IMR-90 (cell line): ENCODE results near the gene CELF5. TPM values are rescaled to one million over a fixed set of nuclear protein-coding genes. Genes with fewer than 3 reads are reported as not detected.

Experiments used
- ATAC-seq: fragments of 200-7000 bp; cut with Tn5 transposase; 2 replicates; pipeline ENCODE4 v1.9.1; 2020; ENCODE audit warnings: low read depth, mild to moderate bottlenecking, moderate library complexity
- BruUV-seq: library from RNA; stranded (reverse); fragments of 400-500 nt; replicated peaks from 2 replicates; lab custom pipeline; 2021; lab: Mats Ljungman, UMichigan
- CTCF ChIA-PET: fragments of 300-600 bp; formaldehyde crosslinking; extraction: SDS; loops from one replicate; lab custom pipeline; 2021; ENCODE audit warnings: antibody characterized with exemption; lab: Yijun Ruan, JAX
- POLR2A ChIA-PET: fragments of 300-600 bp; sonication (Branson Sonifier 250); formaldehyde crosslinking; loops from one replicate; lab custom pipeline; 2022; ENCODE audit warnings: antibody characterized with exemption; ENCODE audit not compliant: unreplicated experiment; lab: Charles Lee
- DNase-seq: peaks from one replicate; pipeline ENCODE4 v3.0.0; 2013
- H2AFZ ChIP-seq: replicated peaks from 2 replicates; pipeline ENCODE3; 2013; ENCODE audit warnings: low read length, mild to moderate bottlenecking; ENCODE audit not compliant: poor library complexity
- H2AK5ac ChIP-seq: 2 replicates; pipeline ENCODE4 v1.6.1; 2013; ENCODE audit warnings: low read depth, low read length, inconsistent platforms
- H2AK9ac ChIP-seq: replicated peaks from 2 replicates; pipeline ENCODE3; 2013; ENCODE audit warnings: mild to moderate bottlenecking, low read depth, low read length, moderate library complexity; ENCODE audit not compliant: poor library complexity
- H2BK120ac ChIP-seq: 2 replicates; pipeline ENCODE4 v1.6.1; 2013; ENCODE audit warnings: low read depth, low read length, inconsistent platforms
- H2BK15ac ChIP-seq: 3 replicates; pipeline ENCODE4 v1.6.1; 2013; ENCODE audit warnings: low read depth, low read length, inconsistent platforms
- H2BK20ac ChIP-seq: 2 replicates; pipeline ENCODE4 v1.6.1; 2013; ENCODE audit warnings: low read depth, mild to moderate bottlenecking, inconsistent platforms, low read length, moderate library complexity
- H2BK5ac ChIP-seq: 2 replicates; pipeline ENCODE4 v1.6.1; 2013; ENCODE audit warnings: mild to moderate bottlenecking, low read depth, low read length, inconsistent platforms; ENCODE audit not compliant: poor library complexity, severe bottlenecking
- H3K14ac ChIP-seq: replicated peaks from 2 replicates; pipeline ENCODE4 v1.6.1; 2013; ENCODE audit warnings: low read depth, low read length, inconsistent platforms
- H3K18ac ChIP-seq: 2 replicates; pipeline ENCODE4 v1.6.1; 2013; ENCODE audit warnings: low read depth, low read length, control low read depth
- H3K23ac ChIP-seq: 2 replicates; pipeline ENCODE4 v1.6.1; 2013; ENCODE audit warnings: low read depth, low read length, inconsistent platforms
- H3K27ac ChIP-seq: 2 replicates; pipeline ENCODE4 v1.5.1; 2013; ENCODE audit warnings: mild to moderate bottlenecking, control low read depth, low read length; ENCODE audit not compliant: insufficient read depth
- H3K27me3 ChIP-seq: 2 replicates; pipeline ENCODE4 v1.6.1; 2013; ENCODE audit warnings: low read length; ENCODE audit not compliant: control insufficient read depth, insufficient read depth
- H3K36me3 ChIP-seq: 2 replicates; pipeline ENCODE4 v1.6.1; 2013; ENCODE audit warnings: low read length, mixed read lengths; ENCODE audit not compliant: control insufficient read depth, insufficient read depth
- H3K4ac ChIP-seq: 2 replicates; pipeline ENCODE4 v1.6.1; 2013; ENCODE audit warnings: low read depth, low read length, inconsistent platforms
- H3K4me1 ChIP-seq: 2 replicates; pipeline ENCODE4 v1.6.1; 2013; ENCODE audit warnings: low read length, mixed read lengths; ENCODE audit not compliant: control insufficient read depth, insufficient read depth
- H3K4me2 ChIP-seq: 2 replicates; pipeline ENCODE4 v1.6.1; 2013; ENCODE audit warnings: low read depth, mild to moderate bottlenecking, control low read depth, low read length, moderate library complexity
- H3K4me3 ChIP-seq: 2 replicates; pipeline ENCODE4 v1.5.1; 2013; ENCODE audit warnings: low read depth, mild to moderate bottlenecking, control low read depth, low read length, moderate library complexity; ENCODE audit not compliant: insufficient read depth
- H3K56ac ChIP-seq: 2 replicates; pipeline ENCODE4 v1.6.1; 2013; ENCODE audit warnings: low read length, inconsistent platforms; ENCODE audit not compliant: insufficient read depth; ENCODE audit errors: extremely low read depth
- H3K79me1 ChIP-seq, 2 experiments: 2 replicates each; pipeline ENCODE4 v1.6.1; 2013; ENCODE audit warnings: low read length in 2 of 2, inconsistent platforms in 1 of 2, low read depth in 1 of 2
- H3K9ac ChIP-seq: 2 replicates; pipeline ENCODE4 v1.6.1; 2013; ENCODE audit warnings: low read depth, low read length, control low read depth
- H3K9me1 ChIP-seq: 2 replicates; pipeline ENCODE4 v1.6.1; 2013; ENCODE audit warnings: low read length, inconsistent platforms; ENCODE audit not compliant: insufficient read depth
- H3K9me3 ChIP-seq: 2 replicates; pipeline ENCODE4 v1.6.1; 2013; ENCODE audit warnings: low read length; ENCODE audit not compliant: control insufficient read depth, insufficient read depth
- H4K20me1 ChIP-seq: 2 replicates; pipeline ENCODE4 v1.6.1; 2013; ENCODE audit warnings: low read length, inconsistent platforms; ENCODE audit not compliant: insufficient read depth
- H4K5ac ChIP-seq: 2 replicates; pipeline ENCODE4 v1.6.1; 2013; ENCODE audit warnings: mild to moderate bottlenecking, low read depth, low read length, control low read depth
- H4K8ac ChIP-seq, 2 experiments: 2 replicates each; pipeline ENCODE4 v1.6.1; 2013; ENCODE audit warnings: low read depth in 2 of 2, low read length in 2 of 2, control low read depth in 1 of 2, inconsistent platforms in 1 of 2
- H4K91ac ChIP-seq: 2 replicates; pipeline ENCODE4 v1.6.1; 2013; ENCODE audit warnings: low read depth, low read length, inconsistent platforms; ENCODE audit not compliant: insufficient read depth
- BHLHE40 ChIP-seq: fragments of 150-350 bp; IDR thresholded peaks from 2 replicates; pipeline ENCODE4 v1.6.1; 2016; ENCODE audit warnings: mild to moderate bottlenecking, low read depth, low read length
- CHD1 ChIP-seq: IDR thresholded peaks from 2 replicates; pipeline ENCODE4 v1.6.1; 2012; ENCODE audit warnings: low read depth, low read length, improper control_type of control experiment
- FOS ChIP-seq: fragments of 150-350 bp; IDR thresholded peaks from 2 replicates; pipeline ENCODE4 v1.6.1; 2016; ENCODE audit warnings: low read depth, low read length
- MAFK ChIP-seq: IDR thresholded peaks from 2 replicates; pipeline ENCODE4 v1.6.1; 2012; ENCODE audit warnings: low read depth, low read length, improper control_type of control experiment
- MAZ ChIP-seq: IDR thresholded peaks from 2 replicates; pipeline ENCODE4 v1.6.1; 2012; ENCODE audit warnings: low read depth, mild to moderate bottlenecking, low read length, improper control_type of control experiment, moderate library complexity, borderline replicate concordance
- MXI1 ChIP-seq: IDR thresholded peaks from 2 replicates; pipeline ENCODE4 v1.6.1; 2012; ENCODE audit warnings: low read depth, mild to moderate bottlenecking, low read length, moderate library complexity, borderline replicate concordance
- NFE2L2 ChIP-seq: fragments of 150-350 bp; IDR thresholded peaks from 2 replicates; pipeline ENCODE4 v1.6.1; 2016; ENCODE audit warnings: low read depth, mild to moderate bottlenecking, low read length
- RAD21 ChIP-seq: IDR thresholded peaks from 2 replicates; pipeline ENCODE4 v1.6.1; 2012; ENCODE audit warnings: low read length, improper control_type of control experiment
- RFX5 ChIP-seq: IDR thresholded peaks from 2 replicates; pipeline ENCODE4 v1.8.0; 2012; ENCODE audit warnings: low read depth, mild to moderate bottlenecking, low read length, moderate library complexity
- SMC3 ChIP-seq: fragments of 150-350 bp; IDR thresholded peaks from 2 replicates; pipeline ENCODE4 v1.6.1; 2016; ENCODE audit warnings: low read depth, mild to moderate bottlenecking, antibody characterized with exemption, low read length, moderate library complexity
- WGBS, 2 experiments: methylation state at CpG; one replicate each; pipeline versions ENCODE4 v1.1.5 to v1.1.7; 2013; ENCODE audit warnings: missing lambda C conversion rate in 2 of 2; ENCODE audit not compliant: insufficient read length in 1 of 2; ENCODE audit errors: extremely low coverage in 2 of 2; 5-methylcytosine and 5-hydroxymethylcytosine counted together
- dilution Hi-C: fragments of 300-500 bp; cut with HindIII; formaldehyde crosslinking; loops from one replicate; pipeline ENCODE4 v1.14.3; 2018; ENCODE audit warnings: low sequenced_read_pairs; ENCODE audit not compliant: unreplicated experiment
- in situ Hi-C: fragments of 300-500 bp; cut with MboI; formaldehyde crosslinking; loops from 3 replicates; pipeline ENCODE4 v1.14.3; 2019; ENCODE audit warnings: low sequenced_read_pairs, inconsistent platforms, mixed read lengths
- intact Hi-C: fragments of 100-400 bp; cut with micrococcal nuclease; formaldehyde crosslinking; loops from 2 replicates; pipeline ENCODE4 v1.10.0; 2022
- polyA plus RNA-seq, 3 experiments: library from polyadenylated mRNA; depleted of rRNA; stranded (reverse); fragments of >200 nt; gene quantifications; 2 replicates each; pipeline ENCODE4 v1.2.3, GENCODE V29; 2012; ENCODE audit warnings: low replicate concordance in 1 of 3
- total RNA-seq: library from RNA; depleted of rRNA; stranded (reverse); fragments of >200 nt; gene quantifications from 2 replicates; pipeline ENCODE4 v1.2.3, GENCODE V29; 2012
- TF ChIP-seq, protein P1 (sequence below): fragments of 150-350 bp; IDR thresholded peaks from 2 replicates; pipeline ENCODE4 v1.6.1; 2017; ENCODE audit warnings: mild to moderate bottlenecking, antibody characterized with exemption, low read length, low read depth
- TF ChIP-seq, protein P2 (sequence below): conservative IDR thresholded peaks from 2 replicates; pipeline ENCODE4 v1.5.1; 2012; ENCODE audit warnings: mild to moderate bottlenecking, low read depth, low read length, improper control_type of control experiment

The CELF5 gene
- total and polyA plus RNA-seq, 2 of the 4 experiments (the other 2 are of a cell fraction) = 0.02 TPM; not detected in 1

DNA sequence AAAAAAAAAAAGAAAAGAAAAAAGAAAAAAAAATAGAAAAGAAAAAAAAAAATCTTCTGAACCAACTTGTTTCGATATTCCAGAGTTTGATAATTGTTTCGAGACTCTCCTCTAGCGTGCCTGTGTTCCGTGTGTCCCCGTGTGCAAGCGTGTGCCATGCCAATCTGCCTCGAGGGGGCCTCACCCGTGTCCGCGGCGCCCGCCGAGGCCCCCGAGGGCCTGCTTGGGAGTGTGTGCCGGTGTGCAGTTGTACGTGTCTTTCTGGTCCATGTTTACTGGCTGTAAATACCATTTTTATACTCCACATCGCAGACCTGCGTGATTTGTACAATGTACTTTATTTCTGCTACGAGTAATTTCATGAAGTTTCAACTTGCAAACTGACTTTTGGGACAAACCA lies 72.0 kb downstream of the CELF5 start:
- H3K4ac ChIP-seq = no peak overlapping the region
- POLR2A ChIA-PET = no interaction called here
- dilution Hi-C loops = no loop called here
- H3K56ac ChIP-seq = no peak overlapping the region
- no peaks in the 10 kb centered on the region for H3K4me1 ChIP-seq
- BruUV-seq = no TSS peak
- H2BK120ac ChIP-seq = no peak overlapping the region
- no peak overlapping the region for H4K8ac ChIP-seq
- H3K18ac ChIP-seq = no peak overlapping the region
- 92% methylated on average over 5 of the region's 19 CpGs; no CpG with 5 or more reads in 1 of the 2 experiments for WGBS, 2 experiments
- no peaks in the 10 kb centered on the region for H3K9me1 ChIP-seq
- H3K9ac ChIP-seq = no peak overlapping the region
- no peak overlapping the region for H3K4me2 ChIP-seq
- in situ Hi-C loops = no loop called here
- no peak overlapping the region for H2BK20ac ChIP-seq
- ATAC-seq = no peak
- CTCF ChIA-PET = no interaction called here
- no peak overlapping the region for H2BK15ac ChIP-seq
- no peak overlapping the region for H3K27ac ChIP-seq
- H4K20me1 ChIP-seq = no peaks in the 10 kb centered on the region
- H2AK9ac ChIP-seq = no peak overlapping the region
- H3K27me3 ChIP-seq = peaks cover 34% of the 10 kb centered on the region
- H2BK5ac ChIP-seq = no peak overlapping the region
- H3K23ac ChIP-seq = no peak overlapping the region
- H2AK5ac ChIP-seq = no peak overlapping the region
- no peak overlapping the region for H2AFZ ChIP-seq
- H3K9me3 ChIP-seq = peaks cover 3% of the 10 kb centered on the region; the same call in 1 of the 2 replicates
- H3K4me3 ChIP-seq = no peak overlapping the region
- TF ChIP-seq MAZ (no peak), MXI1 (no peak), RAD21 (no peak), BHLHE40 (no peak), RFX5 (no peak), CHD1 (no peak), NFE2L2 (no peak), FOS (no peak), SMC3 (no peak), MAFK (no peak)
- TF ChIP-seq, protein P1, sequence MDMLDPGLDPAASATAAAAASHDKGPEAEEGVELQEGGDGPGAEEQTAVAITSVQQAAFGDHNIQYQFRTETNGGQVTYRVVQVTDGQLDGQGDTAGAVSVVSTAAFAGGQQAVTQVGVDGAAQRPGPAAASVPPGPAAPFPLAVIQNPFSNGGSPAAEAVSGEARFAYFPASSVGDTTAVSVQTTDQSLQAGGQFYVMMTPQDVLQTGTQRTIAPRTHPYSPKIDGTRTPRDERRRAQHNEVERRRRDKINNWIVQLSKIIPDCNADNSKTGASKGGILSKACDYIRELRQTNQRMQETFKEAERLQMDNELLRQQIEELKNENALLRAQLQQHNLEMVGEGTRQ = no peak
- TF ChIP-seq, protein P2, sequence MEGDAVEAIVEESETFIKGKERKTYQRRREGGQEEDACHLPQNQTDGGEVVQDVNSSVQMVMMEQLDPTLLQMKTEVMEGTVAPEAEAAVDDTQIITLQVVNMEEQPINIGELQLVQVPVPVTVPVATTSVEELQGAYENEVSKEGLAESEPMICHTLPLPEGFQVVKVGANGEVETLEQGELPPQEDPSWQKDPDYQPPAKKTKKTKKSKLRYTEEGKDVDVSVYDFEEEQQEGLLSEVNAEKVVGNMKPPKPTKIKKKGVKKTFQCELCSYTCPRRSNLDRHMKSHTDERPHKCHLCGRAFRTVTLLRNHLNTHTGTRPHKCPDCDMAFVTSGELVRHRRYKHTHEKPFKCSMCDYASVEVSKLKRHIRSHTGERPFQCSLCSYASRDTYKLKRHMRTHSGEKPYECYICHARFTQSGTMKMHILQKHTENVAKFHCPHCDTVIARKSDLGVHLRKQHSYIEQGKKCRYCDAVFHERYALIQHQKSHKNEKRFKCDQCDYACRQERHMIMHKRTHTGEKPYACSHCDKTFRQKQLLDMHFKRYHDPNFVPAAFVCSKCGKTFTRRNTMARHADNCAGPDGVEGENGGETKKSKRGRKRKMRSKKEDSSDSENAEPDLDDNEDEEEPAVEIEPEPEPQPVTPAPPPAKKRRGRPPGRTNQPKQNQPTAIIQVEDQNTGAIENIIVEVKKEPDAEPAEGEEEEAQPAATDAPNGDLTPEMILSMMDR = no peak
- no peak for DNase-seq
- no peak overlapping the region for H4K5ac ChIP-seq
- no peak overlapping the region for H3K14ac ChIP-seq
- no peak overlapping the region for H4K91ac ChIP-seq
- no peaks in the 10 kb centered on the region for H3K79me1 ChIP-seq
- intact Hi-C loops = no loop called here
- H3K36me3 ChIP-seq = no peaks in the 10 kb centered on the region
